ENCODE measurements around the gene RAPSN. TPM values are rescaled to one million over a fixed set of nuclear protein-coding genes. Genes with fewer than 3 reads are reported as not detected.
"Not testable (repeated sequence)": the region's sequence is repeated elsewhere in the genome, so short reads cannot be mapped to it uniquely, and the experiment has no call there.

Gene RAPSN
- total RNA-seq, 6 experiments from 2014 or later = 0.15 to 0.49 (median 0.25) TPM; not detected in 3

DNA sequence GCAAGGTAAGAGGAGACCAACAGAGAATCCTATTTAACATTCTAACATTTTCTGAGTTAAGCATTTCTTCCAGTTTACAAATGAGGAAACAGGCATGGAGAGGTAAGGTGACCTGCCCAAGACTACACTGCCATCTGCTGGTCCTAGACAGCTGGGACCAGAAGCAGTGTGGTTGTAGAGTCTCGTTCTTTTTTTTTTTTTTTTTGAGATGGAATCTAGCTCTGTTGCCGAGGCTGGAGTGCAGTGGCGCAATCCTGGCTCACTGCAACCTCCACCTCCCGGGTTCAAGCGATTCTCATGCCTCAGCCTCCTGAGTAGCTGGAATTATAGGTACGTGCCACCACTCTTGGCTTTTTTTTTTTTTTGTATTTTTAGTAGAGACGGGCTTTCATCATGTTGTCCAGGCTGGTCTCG is 5.3 kb upstream of the RAPSN start:
- not testable (repeated sequence) for H3K9me3 ChIP-seq, H3K4me3 ChIP-seq, H3K27me3 ChIP-seq, H3K4me1 ChIP-seq, H3K36me3 ChIP-seq, H3K27ac ChIP-seq
- DNase-seq (peak; percentile 62 to 84 (median 80)), ATAC-seq (peak; percentile 93 to 98 (median 96))
- TF ChIP-seq, protein P1, sequence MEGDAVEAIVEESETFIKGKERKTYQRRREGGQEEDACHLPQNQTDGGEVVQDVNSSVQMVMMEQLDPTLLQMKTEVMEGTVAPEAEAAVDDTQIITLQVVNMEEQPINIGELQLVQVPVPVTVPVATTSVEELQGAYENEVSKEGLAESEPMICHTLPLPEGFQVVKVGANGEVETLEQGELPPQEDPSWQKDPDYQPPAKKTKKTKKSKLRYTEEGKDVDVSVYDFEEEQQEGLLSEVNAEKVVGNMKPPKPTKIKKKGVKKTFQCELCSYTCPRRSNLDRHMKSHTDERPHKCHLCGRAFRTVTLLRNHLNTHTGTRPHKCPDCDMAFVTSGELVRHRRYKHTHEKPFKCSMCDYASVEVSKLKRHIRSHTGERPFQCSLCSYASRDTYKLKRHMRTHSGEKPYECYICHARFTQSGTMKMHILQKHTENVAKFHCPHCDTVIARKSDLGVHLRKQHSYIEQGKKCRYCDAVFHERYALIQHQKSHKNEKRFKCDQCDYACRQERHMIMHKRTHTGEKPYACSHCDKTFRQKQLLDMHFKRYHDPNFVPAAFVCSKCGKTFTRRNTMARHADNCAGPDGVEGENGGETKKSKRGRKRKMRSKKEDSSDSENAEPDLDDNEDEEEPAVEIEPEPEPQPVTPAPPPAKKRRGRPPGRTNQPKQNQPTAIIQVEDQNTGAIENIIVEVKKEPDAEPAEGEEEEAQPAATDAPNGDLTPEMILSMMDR (IDR thresholded peaks at IDR 0.05) = peak; percentile 80 to 86 (median 84)
- intact Hi-C loops (cut with DNase I) = loop anchor here in 1 of 2 donors (5.0 kb wide), 1 partner anchor 77 kb away; the partner anchor contains the start of gene SPI1
- 10% methylated on average over 7 of the region's 8 CpGs for WGBS (ENCODE audit: insufficient coverage, low coverage, low lambda C conversion rate, missing lambda C conversion rate)

- TF ChIP-seq, protein P1 (IDR thresholded peaks at IDR 0.05) = no peak
- no peak for TF ChIP-seq POLR2A (IDR thresholded peaks at IDR 0.05)
- no peaks in the 10 kb centered on the region for H3K9me3 ChIP-seq
- peaks cover 0 to 12% (median 3%) of the 10 kb centered on the region in 4 donors for H3K4me1 ChIP-seq
- no peaks in the 10 kb centered on the region for H3K36me3 ChIP-seq
- H3K27me3 ChIP-seq = no peaks in the 10 kb centered on the region
- DNase-seq (no peak), ATAC-seq (no peak)
- intact Hi-C loops (cut with DNase I) = loop anchor here in 1 of 2 donors (5.0 kb wide), 1 partner anchor 76 kb away; the partner anchor contains the start of gene SPI1
- no peak overlapping the region for H3K4me3 ChIP-seq
- no peak overlapping the region for H3K27ac ChIP-seq
- 94% methylated on average over 8 of the region's 8 CpGs for WGBS (ENCODE audit: insufficient coverage, low coverage, low lambda C conversion rate, missing lambda C conversion rate)
Observed at GRCh38 chr11:47453365-47453764, 4.4 kb upstream of the RAPSN start.

- TF ChIP-seq, protein P1 (IDR thresholded peaks at IDR 0.05) = no peak
- no peak for TF ChIP-seq POLR2A (IDR thresholded peaks at IDR 0.05)
- intact Hi-C loops (cut with DNase I) = loop anchor here in 1 of 2 donors (5.0 kb wide), 1 partner anchor 75 kb away; the partner anchor contains the start of gene SPI1
- DNase-seq (no peak), ATAC-seq (no peak)
- H3K4me1 ChIP-seq = peaks cover 0 to 12% (median 3%) of the 10 kb centered on the region in 4 donors
- no peaks in the 10 kb centered on the region for H3K9me3 ChIP-seq
- no peaks in the 10 kb centered on the region for H3K36me3 ChIP-seq
- H3K27ac ChIP-seq = no peak overlapping the region
- H3K4me3 ChIP-seq = no peak overlapping the region
- WGBS (ENCODE audit: insufficient coverage, low coverage, low lambda C conversion rate, missing lambda C conversion rate) = 88% methylated on average over 4 of the region's 4 CpGs
- no peaks in the 10 kb centered on the region for H3K27me3 ChIP-seq
Observed at GRCh38 chr11:47451990-47452389, 3.1 kb upstream of the RAPSN start.

DNA sequence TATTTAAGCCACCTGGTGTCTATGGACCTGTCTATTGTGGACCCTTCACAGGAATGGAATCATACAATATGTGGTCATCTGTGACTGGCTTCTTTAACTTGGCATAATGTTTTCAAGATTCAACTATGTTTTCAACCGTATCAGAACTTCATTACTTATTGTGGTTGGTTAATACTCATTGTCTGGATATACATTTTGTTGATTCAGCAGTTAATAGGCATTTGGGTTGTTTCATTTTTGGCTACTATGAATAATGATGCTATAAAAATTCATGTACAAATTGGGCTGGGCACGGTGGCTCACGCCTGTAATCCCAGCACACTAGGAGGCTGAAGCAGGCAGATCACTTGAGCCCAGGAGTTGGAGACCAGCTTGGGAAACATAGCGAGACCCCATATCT is 2.5 kb upstream of the RAPSN start:
- Histone ChIP-seq H3K27me3 (no peaks in the 10 kb centered on the region), H3K4me1 (peaks cover 0 to 12% (median 3%) of the 10 kb centered on the region in 4 donors), H3K9me3 (no peaks in the 10 kb centered on the region), H3K36me3 (no peaks in the 10 kb centered on the region), H3K27ac (no peak overlapping the region), H3K4me3 (no peak overlapping the region)
- TF ChIP-seq POLR2A (IDR thresholded peaks at IDR 0.05) = no peak
- TF ChIP-seq, protein P1 (IDR thresholded peaks at IDR 0.05) = no peak
- intact Hi-C loops (cut with DNase I) = loop anchor here in 1 of 2 donors (5.0 kb wide), 1 partner anchor 74 kb away; the partner anchor contains the start of gene SPI1
- no peak for ATAC-seq
- 88% methylated on average over 4 of the region's 4 CpGs for WGBS (ENCODE audit: insufficient coverage, low coverage, low lambda C conversion rate, missing lambda C conversion rate)
- DNase-seq = no peak

Measured in right lobe of liver (tissue), 6 donors.